Measurements from ENCODE around the gene TK1.

The TK1 gene

DNA sequence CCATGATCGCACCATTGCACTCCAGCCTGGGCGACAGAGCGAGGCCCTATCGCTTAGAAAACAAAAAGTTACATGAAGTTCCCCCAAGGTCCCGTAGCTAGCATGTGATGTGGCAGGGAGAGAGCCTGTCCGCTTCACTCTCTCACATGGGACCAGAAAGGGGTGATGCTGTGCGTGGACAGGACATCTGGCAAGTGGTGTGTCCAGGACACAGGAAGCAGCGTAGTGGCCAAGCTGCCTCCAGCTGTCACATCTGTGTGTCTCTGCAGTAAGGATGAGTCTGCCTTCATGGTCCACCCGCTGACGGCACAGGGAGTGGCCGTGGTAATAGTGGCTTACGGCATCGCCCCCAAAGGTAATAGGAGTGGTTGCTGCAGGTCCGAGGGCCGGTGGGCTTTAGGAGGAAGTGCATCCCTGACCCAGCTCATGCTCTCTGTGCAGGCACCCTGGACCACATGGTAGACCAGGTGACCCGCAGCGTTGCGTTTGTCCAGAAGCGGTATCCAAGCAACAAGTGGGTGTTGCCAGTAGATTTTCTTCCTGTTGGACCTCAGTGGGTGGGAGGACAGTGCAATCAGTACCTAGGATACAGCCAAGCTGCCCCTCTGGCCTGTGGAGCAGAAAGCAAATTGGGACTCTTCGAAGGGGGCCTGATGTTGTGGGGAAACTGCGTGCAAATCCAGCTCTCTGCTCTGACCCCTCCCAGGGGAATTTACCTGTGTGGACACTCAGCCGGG is 17.7 kb upstream of the TK1 start:
- Histone ChIP-seq H3K9me3 (ENCODE audit: insufficient read depth, low read length, severe bottlenecking) (no peaks in the 10 kb centered on the region), H3K36me3 (ENCODE audit: insufficient read depth, low read length) (peaks cover 44% of the 10 kb centered on the region)

DNA sequence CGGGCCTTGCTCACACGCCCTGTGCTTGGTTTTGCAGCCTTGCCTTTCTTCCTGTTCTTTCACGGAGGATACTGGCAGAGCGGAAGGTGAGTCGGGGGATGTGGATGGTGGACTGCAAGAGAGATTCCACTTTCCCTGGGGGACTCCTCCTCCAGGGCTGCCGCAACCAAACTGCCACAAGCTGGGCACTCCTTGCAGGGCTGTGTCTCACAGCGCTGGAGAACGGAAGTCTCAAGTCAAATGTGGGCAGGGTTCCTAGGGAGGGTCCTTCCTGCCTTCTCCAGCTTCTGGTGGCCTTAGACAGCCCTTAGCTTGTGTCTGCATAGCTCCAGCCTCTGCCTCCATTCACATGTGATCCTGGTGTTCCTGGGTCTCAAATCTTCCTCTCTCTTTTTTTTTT is 15.8 kb upstream of the TK1 start:
- DNase-seq: no peak
- Histone ChIP-seq H3K27me3 (ENCODE audit: insufficient read depth, low read length, poor library complexity) (no peaks in the 10 kb centered on the region), H2AFZ (ENCODE audit: low read depth, low read length) (no peak overlapping the region), H3K9ac (ENCODE audit: low read depth, low read length) (no peak overlapping the region), H3K4me2 (ENCODE audit: insufficient read depth, low read length) (no peak overlapping the region), H3K4me3 (ENCODE audit: low read depth in 1 of 2, low read length in 2 of 2) (no peak overlapping the region), H3K79me2 (ENCODE audit: insufficient read depth, low read length) (peaks cover 4% of the 10 kb centered on the region; the same call in 1 of the 2 replicates), H3K4me1 (ENCODE audit: insufficient read depth, low read length) (no peaks in the 10 kb centered on the region), H4K20me1 (ENCODE audit: insufficient read depth, low read length) (peaks cover 7% of the 10 kb centered on the region; the same call in 1 of the 2 replicates), H3K27ac (ENCODE audit: low read length) (no peak overlapping the region), H3K36me3 (ENCODE audit: insufficient read depth, low read length) (peaks cover 56% of the 10 kb centered on the region), H3K9me3 (ENCODE audit: insufficient read depth, low read length, severe bottlenecking) (no peaks in the 10 kb centered on the region)
- TF ChIP-seq, protein P1, sequence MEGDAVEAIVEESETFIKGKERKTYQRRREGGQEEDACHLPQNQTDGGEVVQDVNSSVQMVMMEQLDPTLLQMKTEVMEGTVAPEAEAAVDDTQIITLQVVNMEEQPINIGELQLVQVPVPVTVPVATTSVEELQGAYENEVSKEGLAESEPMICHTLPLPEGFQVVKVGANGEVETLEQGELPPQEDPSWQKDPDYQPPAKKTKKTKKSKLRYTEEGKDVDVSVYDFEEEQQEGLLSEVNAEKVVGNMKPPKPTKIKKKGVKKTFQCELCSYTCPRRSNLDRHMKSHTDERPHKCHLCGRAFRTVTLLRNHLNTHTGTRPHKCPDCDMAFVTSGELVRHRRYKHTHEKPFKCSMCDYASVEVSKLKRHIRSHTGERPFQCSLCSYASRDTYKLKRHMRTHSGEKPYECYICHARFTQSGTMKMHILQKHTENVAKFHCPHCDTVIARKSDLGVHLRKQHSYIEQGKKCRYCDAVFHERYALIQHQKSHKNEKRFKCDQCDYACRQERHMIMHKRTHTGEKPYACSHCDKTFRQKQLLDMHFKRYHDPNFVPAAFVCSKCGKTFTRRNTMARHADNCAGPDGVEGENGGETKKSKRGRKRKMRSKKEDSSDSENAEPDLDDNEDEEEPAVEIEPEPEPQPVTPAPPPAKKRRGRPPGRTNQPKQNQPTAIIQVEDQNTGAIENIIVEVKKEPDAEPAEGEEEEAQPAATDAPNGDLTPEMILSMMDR (IDR thresholded peaks at IDR 0.05; ENCODE audit: borderline replicate concordance, extremely low read depth, low read length, poor library complexity, severe bottlenecking): no peak
- TF ChIP-seq EZH2 (IDR thresholded peaks at IDR 0.05; ENCODE audit: borderline replicate concordance, low read depth, low read length, severe bottlenecking): no peak
- no peak for ATAC-seq (ENCODE audit: insufficient read depth, low read depth)

More for the DNA sequence above, 17.7 kb upstream of the TK1 start:
- Histone ChIP-seq H4K20me1 (ENCODE audit: insufficient read depth, low read length) (peaks cover 4% of the 10 kb centered on the region; the same call in 1 of the 2 replicates), H3K27me3 (ENCODE audit: insufficient read depth, low read length, poor library complexity) (no peaks in the 10 kb centered on the region), H3K4me3 (ENCODE audit: low read depth in 1 of 2, low read length in 2 of 2) (no peak overlapping the region), H2AFZ (ENCODE audit: low read depth, low read length) (no peak overlapping the region), H3K4me2 (ENCODE audit: insufficient read depth, low read length) (no peak overlapping the region), H3K4me1 (ENCODE audit: insufficient read depth, low read length) (no peaks in the 10 kb centered on the region), H3K9ac (ENCODE audit: low read depth, low read length) (no peak overlapping the region), H3K79me2 (ENCODE audit: insufficient read depth, low read length) (no peaks in the 10 kb centered on the region), H3K27ac (ENCODE audit: low read length) (no peak overlapping the region)
- ATAC-seq (ENCODE audit: insufficient read depth, low read depth) (no peak), DNase-seq (no peak)
- TF ChIP-seq, protein P1 (IDR thresholded peaks at IDR 0.05; ENCODE audit: borderline replicate concordance, extremely low read depth, low read length, poor library complexity, severe bottlenecking): no peak
- no peak for TF ChIP-seq EZH2 (IDR thresholded peaks at IDR 0.05; ENCODE audit: borderline replicate concordance, low read depth, low read length, severe bottlenecking)

DNA sequence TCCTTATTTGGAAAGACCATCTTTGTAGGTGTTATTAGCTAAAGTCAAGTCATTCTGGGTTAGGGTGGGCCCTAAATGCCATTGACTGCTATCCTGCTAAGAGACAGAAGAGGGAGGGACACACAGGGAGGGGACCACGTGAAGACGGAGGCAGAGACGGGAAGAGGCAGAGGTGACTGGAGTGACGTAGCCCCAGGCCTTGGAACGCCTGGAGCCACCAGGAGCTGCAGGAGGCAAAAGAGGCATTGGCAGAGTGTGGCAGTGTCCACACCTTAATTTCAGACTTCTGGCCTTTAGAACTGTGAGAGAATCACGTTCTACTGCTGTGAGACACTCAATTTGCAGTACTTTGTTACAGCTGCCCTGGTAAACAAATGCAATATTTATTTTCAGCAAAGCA is 13.6 kb upstream of the TK1 start:
- no peak for DNase-seq
- Histone ChIP-seq H3K27me3 (ENCODE audit: insufficient read depth, low read length, poor library complexity) (no peaks in the 10 kb centered on the region), H3K4me1 (ENCODE audit: insufficient read depth, low read length) (no peaks in the 10 kb centered on the region), H3K36me3 (ENCODE audit: insufficient read depth, low read length) (peaks cover 61% of the 10 kb centered on the region), H3K9ac (ENCODE audit: low read depth, low read length) (no peak overlapping the region), H4K20me1 (ENCODE audit: insufficient read depth, low read length) (peaks cover 15% of the 10 kb centered on the region; the same call in 1 of the 2 replicates), H3K79me2 (ENCODE audit: insufficient read depth, low read length) (peaks cover 8% of the 10 kb centered on the region; the same call in 1 of the 2 replicates), H3K27ac (ENCODE audit: low read length) (no peak overlapping the region), H3K4me3 (ENCODE audit: low read depth in 1 of 2, low read length in 2 of 2) (no peak overlapping the region), H3K9me3 (ENCODE audit: insufficient read depth, low read length, severe bottlenecking) (no peaks in the 10 kb centered on the region), H3K4me2 (ENCODE audit: insufficient read depth, low read length) (no peak overlapping the region), H2AFZ (ENCODE audit: low read depth, low read length) (no peak overlapping the region)
- ATAC-seq (ENCODE audit: insufficient read depth, low read depth): no peak
- TF ChIP-seq, protein P1 (IDR thresholded peaks at IDR 0.05; ENCODE audit: borderline replicate concordance, extremely low read depth, low read length, poor library complexity, severe bottlenecking): no peak

All from DND-41 (cell line).